Activated T-helper 1 cell treated with anti-CD3 and anti-CD28 coated beads, Interleukin-2, amount 50 U/mL, for 16 hours (primary cell): ENCODE measurements around the gene UNC119B.
"Not testable (repeated sequence)": the region's sequence is repeated elsewhere in the genome, so short reads cannot be mapped to it uniquely, and the experiment has no call there.

Experiments used
- DNase-seq, 2 donors: peaks; one replicate each; pipeline ENCODE4 v3.0.0-alpha.2; 2020; ENCODE audit warnings: low read depth in 1 of 2, low spot score in 1 of 2

The UNC119B gene

DNA sequence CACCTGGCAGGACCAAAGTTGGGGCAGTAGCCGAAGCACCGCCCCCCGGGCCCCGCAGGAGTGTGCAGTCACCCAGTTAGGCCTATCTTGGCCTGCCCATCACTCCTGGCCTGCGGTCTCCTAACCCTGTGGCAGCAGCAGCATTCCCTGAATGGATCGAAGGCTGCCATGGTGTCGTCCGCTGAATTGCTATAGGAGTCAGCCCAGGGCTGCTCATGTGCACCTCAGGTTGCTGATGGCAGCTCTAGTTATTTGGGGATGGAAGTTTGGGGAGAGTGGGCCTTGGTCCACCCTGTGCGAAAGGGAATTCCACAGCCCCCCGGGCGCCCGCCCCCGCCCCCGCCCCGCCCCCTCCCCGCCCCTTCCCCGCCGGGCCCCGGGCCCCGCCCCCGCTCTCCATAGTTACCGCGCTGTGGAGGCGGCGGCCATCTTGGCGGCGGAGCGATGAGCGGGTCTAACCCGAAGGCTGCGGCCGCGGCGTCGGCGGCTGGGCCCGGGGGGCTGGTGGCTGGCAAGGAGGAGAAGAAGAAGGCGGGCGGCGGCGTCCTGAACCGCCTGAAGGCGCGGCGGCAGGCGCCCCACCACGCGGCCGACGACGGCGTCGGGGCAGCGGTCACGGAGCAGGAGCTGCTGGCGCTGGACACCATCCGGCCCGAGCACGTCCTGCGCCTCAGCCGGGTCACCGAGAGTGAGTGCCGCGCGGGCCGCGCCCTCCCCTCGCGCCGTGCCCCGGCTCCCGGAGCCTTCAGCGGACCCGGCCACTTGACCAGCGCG, at the start of gene UNC119B:
TSS of gene UNC119B (plus strand) at position 428 of the 774 bp plus-strand sequence. CDS start at position 445, 17 bp downstream.
- peak; percentile 52 to 66 for DNase-seq

GRCh38 chr12:120661432-120661831, 48.8 kb upstream of the UNC119B start:
- DNase-seq: no peak

DNA sequence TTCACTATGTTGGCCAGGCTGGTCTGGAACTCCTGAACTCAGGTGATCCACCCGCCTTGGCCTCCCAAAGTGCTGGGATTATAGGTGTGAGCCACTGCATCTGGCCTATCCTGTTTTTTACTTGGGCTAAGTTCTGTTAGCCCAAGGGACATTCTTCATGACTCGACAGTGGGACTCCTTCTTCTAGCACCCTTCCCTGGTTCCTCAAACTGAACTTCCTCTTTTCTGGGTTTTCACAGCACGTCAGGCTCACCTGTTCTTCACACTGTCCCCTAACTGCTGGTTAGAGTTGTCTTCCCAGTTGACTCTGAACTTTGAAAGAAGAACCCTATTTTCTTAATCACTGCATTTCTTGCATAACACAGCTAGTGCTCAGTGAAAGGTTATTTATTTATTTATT, 47.4 kb upstream of the UNC119B start:
- DNase-seq: no peak

DNA sequence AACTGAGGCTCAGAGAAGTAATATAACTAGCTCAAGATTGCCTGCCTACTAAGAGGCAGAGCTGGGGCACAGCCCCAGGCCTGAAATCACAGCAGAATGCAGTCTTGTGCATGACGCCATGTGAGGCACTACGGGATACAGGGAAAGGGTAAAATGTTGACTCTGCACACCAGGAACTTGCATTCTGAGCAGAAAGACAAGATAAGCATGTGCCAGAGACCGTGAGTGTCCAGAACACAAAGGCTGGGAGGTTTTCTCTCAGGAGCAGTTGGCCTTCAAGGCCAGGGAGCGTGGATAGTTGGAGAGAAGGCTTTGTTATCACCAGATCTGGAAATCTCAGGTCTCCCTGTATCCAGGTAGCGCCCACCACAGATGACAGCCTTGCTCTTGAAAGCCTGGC, 46.5 kb upstream of the UNC119B start:
- no peak for DNase-seq

DNA sequence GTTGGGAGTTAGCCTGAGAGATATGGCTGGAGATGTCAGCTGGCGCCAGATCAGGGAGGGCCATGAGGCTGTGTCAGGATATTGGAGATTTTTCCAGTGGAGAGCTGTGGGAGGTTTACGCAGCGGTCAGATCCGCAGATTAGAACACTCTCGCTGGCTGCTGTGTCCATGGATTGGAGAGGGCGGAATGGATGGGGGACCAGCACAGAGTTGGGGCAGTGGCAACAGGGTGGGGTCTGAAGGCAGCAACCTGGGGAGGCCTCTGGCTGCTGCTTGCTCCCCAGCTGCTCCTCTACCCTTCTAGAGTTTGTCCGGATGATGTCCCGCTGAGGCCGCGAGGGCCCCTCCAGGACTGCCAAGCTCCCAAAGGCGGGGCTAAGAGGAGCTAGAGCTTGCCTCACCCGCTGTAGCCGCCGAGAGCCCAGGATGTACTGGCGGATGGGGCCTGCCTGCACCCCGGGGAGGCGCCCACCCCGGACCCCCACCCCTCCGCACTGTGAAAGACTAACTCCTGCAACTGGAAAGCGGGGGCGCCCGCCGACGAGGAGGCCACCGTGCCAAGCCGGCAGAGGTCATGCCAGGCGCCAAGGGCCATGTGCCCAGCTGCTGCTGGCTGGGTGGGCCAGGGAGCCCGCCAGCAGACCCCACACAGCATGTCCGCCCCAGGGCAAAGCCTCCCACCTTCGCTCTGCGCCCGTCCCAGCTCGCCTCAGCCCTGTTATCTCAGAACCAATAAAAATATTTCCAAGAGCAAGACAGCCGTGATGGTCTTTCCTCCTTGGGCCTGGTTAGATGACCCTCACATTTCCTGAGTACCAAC, 43.5 kb upstream of the UNC119B start:
- no peak for DNase-seq

DNA sequence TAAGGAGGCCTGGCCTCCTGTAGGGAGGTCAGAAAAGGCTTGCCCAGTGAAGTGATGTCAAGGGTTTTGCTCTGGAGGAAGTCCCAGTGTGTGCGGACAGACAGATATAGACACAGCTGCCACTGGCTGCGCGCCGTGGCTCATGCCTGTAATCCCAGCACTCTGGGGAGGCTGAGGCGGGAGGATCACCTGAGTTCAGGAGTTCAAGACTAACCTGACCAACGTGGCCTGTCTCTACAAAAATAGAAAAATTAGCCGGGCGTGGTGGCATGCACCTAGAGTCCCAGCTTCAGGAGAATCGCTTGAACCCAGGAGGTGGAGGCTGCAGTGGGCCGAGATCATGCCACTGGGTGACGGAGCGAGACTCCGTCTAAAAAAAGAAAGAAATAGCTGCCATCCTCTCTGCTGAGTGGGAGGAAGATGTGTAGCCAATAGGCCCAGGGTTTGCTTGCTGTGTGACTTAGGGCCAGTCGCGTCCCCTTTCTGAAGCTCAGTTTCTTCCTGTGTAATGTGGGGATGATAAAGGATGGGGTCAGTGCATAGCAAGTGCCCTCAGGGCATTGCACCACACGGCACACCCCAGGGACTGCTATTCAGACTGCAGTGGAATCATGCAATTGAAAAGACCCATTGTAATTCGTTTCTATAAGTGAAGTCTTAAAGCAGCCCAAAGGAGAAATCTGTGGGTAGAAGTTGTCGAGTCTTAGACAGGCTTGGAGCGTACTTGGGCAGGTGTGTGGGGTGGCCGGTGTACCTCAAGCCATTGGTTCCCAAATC, 42.0 kb upstream of the UNC119B start:
- DNase-seq: no peak

GRCh38 chr12:120668868-120669840, 41.1 kb upstream of the UNC119B start:
- DNase-seq: no peak

DNA sequence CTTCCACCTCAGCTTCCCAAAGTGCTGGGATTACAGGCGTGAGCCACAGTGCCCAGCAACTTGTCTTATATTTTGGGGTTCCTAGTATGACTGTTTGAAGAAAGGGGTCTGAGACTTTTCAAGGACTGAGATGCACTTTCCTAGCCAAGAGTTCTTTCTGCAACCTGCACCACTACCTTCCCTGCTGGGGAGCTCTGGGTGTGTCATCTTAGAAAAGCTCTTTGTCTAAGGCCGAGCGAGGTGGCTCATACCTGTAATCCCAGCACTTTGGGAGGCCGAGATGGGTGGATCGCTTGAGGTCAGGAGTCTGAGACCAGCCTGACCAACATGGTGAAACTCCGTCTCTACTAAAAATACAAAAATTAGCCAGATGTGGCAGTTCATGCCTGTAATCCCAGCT, 40.0 kb upstream of the UNC119B start:
- not testable (repeated sequence) for DNase-seq

DNA sequence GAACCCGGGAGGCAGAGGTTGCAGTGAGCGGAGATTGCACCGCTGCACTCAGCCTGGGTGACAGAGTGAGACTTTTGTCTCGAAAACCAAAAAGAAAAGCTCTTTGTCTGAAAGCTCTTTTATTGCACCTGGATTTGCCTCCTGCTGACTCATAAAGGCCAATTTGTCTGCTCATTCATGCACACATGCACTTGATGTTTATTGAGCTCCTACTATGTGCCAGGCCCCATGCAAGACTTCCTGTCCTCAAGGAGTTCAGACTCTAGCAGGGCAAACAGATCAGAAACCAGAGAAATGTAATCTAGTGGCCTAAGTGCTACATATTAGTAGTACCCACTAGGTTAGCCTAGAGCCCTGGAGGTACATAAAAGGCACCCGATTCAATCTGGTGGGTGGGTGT, 39.6 kb upstream of the UNC119B start:
- no peak for DNase-seq

DNA sequence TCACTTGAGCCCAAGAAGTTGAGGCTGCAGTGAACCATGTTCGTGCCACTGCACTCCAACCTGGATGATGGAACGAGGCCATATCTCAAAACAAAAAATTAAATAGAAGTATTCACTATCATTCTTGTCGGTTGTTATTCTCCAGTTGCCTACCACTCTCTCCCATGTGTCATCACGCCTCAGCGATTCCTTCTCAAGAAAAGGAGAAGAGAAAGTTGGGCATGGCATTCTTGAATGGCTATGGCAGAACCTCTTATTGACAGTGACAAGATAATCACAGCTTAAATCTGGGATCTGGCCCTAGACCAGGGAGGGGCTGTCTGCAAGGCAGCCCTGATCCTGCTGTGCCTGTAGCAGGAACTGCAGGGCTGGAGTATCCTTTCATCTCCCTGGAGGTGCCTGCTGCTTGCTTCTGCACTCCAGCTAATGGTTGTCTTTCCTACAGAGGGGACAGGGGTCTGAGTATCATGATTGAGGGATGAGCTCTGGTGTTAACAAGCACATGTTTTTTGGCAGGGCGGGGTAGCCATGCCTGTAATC, 36.1 kb upstream of the UNC119B start:
- DNase-seq: no peak

- no peak for DNase-seq
Observed at GRCh38 chr12:120677765-120678473, 32.3 kb upstream of the UNC119B start.

GRCh38 chr12:120678572-120678971, 31.7 kb upstream of the UNC119B start:
- DNase-seq: no peak

GRCh38 chr12:120680165-120680738, 30.0 kb upstream of the UNC119B start:
- DNase-seq: no peak

GRCh38 chr12:120684523-120684932, 25.7 kb upstream of the UNC119B start:
- DNase-seq: no peak

GRCh38 chr12:120685522-120685921, 24.7 kb upstream of the UNC119B start:
- no peak for DNase-seq

GRCh38 chr12:120686151-120686689, 24.0 kb upstream of the UNC119B start:
- DNase-seq: peak; percentile 90 to 95

DNA sequence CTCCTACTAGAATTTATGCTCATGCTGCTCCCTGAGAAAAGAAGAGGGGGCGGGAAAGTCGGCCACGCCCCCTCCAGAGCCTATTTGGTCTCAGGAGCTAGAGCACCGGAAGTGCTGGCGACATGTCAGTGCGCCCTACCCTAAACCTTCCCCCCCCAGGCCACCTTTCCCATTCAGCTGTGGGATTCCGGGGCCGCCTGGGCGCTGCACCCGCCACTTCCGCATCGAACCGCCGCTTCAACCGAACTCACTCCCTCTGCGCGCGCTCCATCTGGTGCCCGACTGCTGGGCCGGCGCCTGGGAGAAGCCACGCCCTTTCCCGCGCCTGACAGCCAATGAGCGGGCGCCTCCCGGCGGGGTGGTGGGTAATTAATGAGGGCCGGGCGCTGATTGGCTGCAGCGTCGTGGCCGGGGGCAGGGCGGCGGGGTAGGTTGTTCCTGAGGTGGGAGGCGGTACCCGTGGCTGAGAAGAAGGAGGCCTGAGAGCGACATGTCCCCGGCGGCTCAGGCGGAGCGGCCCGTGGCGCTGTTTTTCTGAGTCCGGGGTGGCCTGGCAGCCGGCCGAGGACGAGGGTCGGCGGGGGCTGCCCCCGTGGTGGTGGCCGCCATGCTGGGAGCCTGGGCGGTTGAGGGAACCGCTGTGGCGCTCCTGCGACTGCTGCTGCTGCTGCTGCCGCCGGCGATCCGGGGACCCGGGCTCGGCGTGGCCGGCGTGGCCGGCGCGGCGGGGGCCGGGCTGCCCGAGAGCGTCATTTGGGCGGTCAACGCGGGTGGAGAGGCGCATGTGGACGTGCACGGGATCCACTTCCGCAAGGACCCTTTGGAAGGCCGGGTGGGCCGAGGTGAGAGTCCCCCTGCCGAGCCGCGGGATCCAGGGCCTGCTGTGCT, 23.3 kb upstream of the UNC119B start, which contains the start of gene MLEC:
TSS of gene MLEC (plus strand) at position 460 of the 888 bp plus-strand sequence. CDS start at position 608, 148 bp downstream.
- DNase-seq: peak; percentile 97 to 100
